VCaP (cell line): ENCODE measurements around the gene SLC12A8.

Experiments
- H3K27ac ChIP-seq: fragments of 450-650 bp; 2 replicates; pipeline ENCODE4 v1.5.1; 2017
- TF ChIP-seq, protein P1 (sequence below): fragments of 450-650 bp; conservative IDR thresholded peaks from 2 replicates; pipeline ENCODE4 v1.5.1; 2017; ENCODE audit warnings: mild to moderate bottlenecking, moderate library complexity

SLC12A8 gene

DNA sequence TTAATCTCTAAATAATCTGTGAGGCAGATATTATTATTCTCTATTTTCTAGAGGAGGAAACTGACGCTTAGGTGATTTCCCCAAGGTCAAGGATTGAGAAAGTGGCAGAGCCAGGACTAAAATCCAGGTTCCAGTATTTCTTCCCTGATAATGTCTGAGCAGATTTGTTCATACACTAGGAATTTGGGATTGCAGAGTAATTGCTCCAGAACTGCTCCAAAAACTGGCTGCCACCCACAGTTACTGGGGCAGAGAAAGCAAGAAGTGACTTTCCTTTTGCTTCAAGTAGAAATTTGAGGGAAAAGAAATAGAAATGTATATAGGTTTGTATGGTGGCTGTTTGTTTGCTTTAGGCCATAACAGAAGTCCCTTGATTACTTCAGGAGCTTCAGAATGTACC lies 60.6 kb downstream of the SLC12A8 start:
- TF ChIP-seq, protein P1, sequence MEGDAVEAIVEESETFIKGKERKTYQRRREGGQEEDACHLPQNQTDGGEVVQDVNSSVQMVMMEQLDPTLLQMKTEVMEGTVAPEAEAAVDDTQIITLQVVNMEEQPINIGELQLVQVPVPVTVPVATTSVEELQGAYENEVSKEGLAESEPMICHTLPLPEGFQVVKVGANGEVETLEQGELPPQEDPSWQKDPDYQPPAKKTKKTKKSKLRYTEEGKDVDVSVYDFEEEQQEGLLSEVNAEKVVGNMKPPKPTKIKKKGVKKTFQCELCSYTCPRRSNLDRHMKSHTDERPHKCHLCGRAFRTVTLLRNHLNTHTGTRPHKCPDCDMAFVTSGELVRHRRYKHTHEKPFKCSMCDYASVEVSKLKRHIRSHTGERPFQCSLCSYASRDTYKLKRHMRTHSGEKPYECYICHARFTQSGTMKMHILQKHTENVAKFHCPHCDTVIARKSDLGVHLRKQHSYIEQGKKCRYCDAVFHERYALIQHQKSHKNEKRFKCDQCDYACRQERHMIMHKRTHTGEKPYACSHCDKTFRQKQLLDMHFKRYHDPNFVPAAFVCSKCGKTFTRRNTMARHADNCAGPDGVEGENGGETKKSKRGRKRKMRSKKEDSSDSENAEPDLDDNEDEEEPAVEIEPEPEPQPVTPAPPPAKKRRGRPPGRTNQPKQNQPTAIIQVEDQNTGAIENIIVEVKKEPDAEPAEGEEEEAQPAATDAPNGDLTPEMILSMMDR = no peak
- H3K27ac ChIP-seq = no peak overlapping the region

DNA sequence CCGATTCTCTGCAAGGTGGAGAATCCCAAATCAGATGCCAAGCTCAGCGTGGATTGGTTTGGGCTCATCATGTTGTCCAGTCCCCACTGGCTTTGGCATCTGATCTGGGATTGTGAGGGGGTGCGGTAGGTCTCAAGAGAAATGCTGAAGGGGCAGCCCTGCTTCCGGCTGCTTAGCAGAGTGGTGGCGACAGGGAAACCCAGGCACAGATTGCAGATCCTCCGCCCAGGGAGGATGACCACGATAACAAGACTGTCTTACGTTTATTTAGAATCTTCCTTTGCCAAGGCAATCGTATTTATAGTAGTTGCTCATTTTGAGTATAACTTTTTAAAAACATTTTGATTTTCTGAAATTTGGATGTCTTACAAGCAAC lies 61.1 kb downstream of the SLC12A8 start:
- TF ChIP-seq, protein P1 = no peak
- no peak overlapping the region for H3K27ac ChIP-seq

DNA sequence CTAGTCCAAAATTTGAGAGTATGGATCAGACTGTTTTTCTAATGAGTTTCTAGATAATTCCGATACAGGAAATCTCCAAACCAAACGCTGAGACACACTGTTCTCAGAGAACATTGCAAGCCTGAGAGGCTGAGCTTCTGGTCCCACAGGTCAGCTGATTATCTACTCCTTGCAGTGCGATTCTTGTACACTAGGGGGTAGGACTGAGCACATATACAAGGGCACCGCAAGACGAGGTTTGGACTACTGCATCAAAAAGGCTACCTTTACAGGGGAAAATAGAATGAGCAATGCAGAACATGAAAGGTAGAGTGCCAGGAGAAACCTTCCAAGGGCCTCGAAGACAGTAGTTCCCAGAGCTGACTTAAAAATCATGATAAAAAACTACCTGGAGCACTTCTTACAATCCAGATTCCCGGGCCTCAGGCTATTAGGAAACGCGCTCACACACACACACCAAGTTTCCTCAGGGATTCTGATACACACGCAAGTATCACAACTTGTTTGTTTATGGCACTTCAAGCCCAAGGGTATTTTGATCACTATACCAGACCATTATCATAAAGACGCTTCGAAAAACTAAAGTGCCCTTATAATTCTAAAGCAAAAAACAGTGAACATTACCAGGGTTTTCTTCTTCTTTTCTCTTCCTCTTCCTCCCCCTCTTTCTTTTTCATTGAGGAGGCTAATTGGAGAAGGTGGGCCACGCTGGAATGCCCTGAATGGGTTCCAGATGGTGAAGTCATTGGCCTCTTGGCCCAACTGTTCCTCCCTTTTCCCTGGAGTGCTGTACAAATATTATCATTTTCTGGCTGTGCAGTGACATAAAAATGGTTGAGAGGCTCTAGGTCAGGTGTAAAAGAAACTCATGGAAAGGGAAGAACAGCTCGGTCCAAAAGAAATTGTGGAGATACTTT lies 61.8 kb downstream of the SLC12A8 start:
- TF ChIP-seq, protein P1 = peak; percentile 38; the same call in 1 of the 2 replicates
- H3K27ac ChIP-seq = no peak overlapping the region

DNA sequence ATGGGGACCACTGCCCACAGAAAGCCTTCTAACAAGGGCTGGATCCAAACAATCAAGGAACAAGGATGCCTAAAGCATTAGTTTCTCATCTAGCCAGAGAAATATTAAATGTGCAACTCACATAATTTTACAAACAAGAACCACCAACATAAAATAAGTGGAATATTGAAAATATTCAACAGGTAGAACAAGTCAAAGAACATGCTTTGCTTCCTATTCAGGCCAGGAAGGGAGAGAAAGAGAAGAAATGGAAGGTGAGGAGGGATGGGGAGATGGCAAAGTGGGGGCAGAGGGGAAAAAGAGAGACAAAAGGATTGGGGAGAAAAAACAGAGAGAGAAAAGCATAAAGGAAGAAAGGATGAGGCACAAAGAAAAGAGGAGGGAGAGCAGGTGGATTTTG lies 63.1 kb downstream of the SLC12A8 start:
- TF ChIP-seq, protein P1 = no peak
- no peak overlapping the region for H3K27ac ChIP-seq

DNA sequence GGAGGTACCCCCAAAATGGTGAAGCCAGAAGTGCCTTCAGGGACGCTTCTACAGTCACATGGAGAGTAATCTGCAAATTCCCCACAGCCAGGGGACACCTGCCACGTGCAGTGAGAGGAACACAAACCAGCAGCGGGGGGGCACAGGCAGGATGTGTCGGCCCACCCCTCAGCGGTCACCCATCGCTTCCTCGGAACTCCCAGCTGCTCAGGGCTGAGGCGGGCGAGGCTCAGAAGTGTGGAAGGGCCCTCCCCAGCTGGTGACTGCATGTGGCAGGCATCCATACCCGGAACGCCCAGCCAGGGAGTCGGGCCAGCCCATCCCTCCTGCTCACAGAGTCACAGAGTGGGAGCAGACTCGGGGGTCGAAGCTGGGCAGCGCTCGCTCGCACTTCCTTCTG lies 63.7 kb downstream of the SLC12A8 start:
- H3K27ac ChIP-seq = no peak overlapping the region
- TF ChIP-seq, protein P1 = no peak

DNA sequence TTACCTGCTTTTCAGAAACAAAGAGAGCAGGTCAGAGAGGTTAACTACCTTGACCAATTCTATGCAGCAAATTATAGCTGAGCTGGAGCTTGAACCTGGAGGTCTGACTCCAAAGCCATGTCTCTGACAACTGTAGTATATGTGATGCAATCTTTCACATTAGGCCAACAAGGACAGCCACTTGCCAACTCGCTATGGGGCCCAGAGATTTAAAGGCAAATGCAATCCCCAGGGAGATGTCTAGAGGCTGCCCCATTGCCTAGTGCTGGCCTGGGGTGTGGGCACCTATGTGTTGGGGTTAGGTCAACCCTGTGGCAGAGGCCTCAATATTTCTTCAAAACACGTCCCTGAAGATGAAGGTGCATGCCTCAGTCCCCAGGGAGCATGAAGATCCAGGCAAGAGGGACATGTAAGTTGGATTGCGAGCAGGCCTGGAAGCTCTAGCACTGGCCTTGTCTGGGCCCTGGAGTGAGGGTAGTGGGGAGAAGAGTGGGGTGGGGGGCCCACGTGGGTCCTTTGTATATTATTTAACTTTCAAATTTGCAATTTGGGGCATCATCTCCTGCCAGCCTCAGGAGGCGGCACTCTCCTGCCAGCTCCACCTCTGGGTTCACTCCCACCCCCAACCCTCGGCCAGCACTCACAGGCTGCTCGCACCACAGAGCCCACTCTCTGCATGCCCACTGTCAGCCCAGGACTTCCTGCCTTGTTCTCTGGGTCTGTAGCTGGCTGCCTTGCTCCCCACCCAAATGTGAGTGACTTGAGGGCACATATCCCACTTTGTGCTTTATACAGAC lies 64.3 kb downstream of the SLC12A8 start:
- TF ChIP-seq, protein P1 = no peak
- H3K27ac ChIP-seq = no peak overlapping the region

DNA sequence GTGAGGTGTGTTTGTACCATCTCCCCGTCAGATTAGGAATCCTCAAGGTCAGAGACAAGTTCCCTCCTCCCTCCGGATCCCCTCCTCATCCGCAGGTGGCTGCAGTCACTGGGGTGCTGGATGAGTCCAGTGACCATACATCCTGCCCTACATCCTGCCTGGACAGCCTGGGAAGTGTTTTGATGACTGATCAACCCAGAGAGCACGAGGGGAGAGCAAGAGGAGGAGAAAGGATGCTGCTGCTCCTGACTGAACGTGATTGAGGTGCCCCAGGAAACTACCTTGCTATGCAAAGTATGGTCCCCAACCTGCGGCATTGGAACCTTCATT lies 65.1 kb downstream of the SLC12A8 start:
- no peak overlapping the region for H3K27ac ChIP-seq
- TF ChIP-seq, protein P1 = no peak
